Measurements from ENCODE around the gene NFATC1.

NFATC1 gene

GRCh38 chr18:79403723-79404566 lies 8.2 kb downstream of the NFATC1 start:
- Histone ChIP-seq H3K27me3 (ENCODE audit: low read depth, low read length) (no peaks in the 10 kb centered on the region), H3K4me3 (ENCODE audit: low read length) (no peak overlapping the region), H3K9me3 (ENCODE audit: insufficient read depth, low read length) (no peaks in the 10 kb centered on the region), H3K36me3 (replicated peaks; ENCODE audit: low read depth, low read length) (peaks cover 31% of the 10 kb centered on the region), H3K9ac (ENCODE audit: low read length) (no peak overlapping the region), H3K79me2 (ENCODE audit: low read length) (peaks cover 91% of the 10 kb centered on the region), H4K20me1 (ENCODE audit: insufficient read depth, low read length) (peaks cover 59% of the 10 kb centered on the region), H2AFZ (ENCODE audit: low read depth, low read length) (no peak overlapping the region), H3K4me2 (ENCODE audit: low read length) (no peak overlapping the region), H3K4me1 (ENCODE audit: low read length) (peaks cover 24% of the 10 kb centered on the region), H3K27ac (ENCODE audit: low read length) (no peak overlapping the region)
- TF ChIP-seq CTCF (IDR thresholded peaks at IDR 0.05; ENCODE audit: low read depth, low read length) (no peak), EZH2phosphoT487 (IDR thresholded peaks at IDR 0.05; ENCODE audit: low read depth) (no peak)

- peaks cover 90% of the 10 kb centered on the region for H3K79me2 ChIP-seq (ENCODE audit: low read length)
- TF ChIP-seq CTCF (IDR thresholded peaks at IDR 0.05; ENCODE audit: low read depth, low read length) (no peak), EZH2phosphoT487 (IDR thresholded peaks at IDR 0.05; ENCODE audit: low read depth) (no peak)
- no peaks in the 10 kb centered on the region for H3K27me3 ChIP-seq (ENCODE audit: low read depth, low read length)
- H3K9me3 ChIP-seq (ENCODE audit: insufficient read depth, low read length): no peaks in the 10 kb centered on the region
- H2AFZ ChIP-seq (ENCODE audit: low read depth, low read length): no peak overlapping the region
- H3K4me1 ChIP-seq (ENCODE audit: low read length): peaks cover 24% of the 10 kb centered on the region
- H3K4me3 ChIP-seq (ENCODE audit: low read length): no peak overlapping the region
- no peak overlapping the region for H3K4me2 ChIP-seq (ENCODE audit: low read length)
- H3K36me3 ChIP-seq (replicated peaks; ENCODE audit: low read depth, low read length): peaks cover 28% of the 10 kb centered on the region
- H4K20me1 ChIP-seq (ENCODE audit: insufficient read depth, low read length): peaks cover 64% of the 10 kb centered on the region
- no peak overlapping the region for H3K27ac ChIP-seq (ENCODE audit: low read length)
- H3K9ac ChIP-seq (ENCODE audit: low read length): no peak overlapping the region
Observed at GRCh38 chr18:79404567-79404910, 8.8 kb downstream of the NFATC1 start.

GRCh38 chr18:79405019-79405780 lies 9.5 kb downstream of the NFATC1 start:
- peak overlapping the region; percentile 75 for H3K4me2 ChIP-seq (ENCODE audit: low read length)
- peaks cover 21% of the 10 kb centered on the region for H3K4me1 ChIP-seq (ENCODE audit: low read length)
- H3K79me2 ChIP-seq (ENCODE audit: low read length): peaks cover 94% of the 10 kb centered on the region

More at GRCh38 chr18:79405019-79405780, 9.5 kb downstream of the NFATC1 start:
- Histone ChIP-seq H3K27me3 (ENCODE audit: low read depth, low read length) (no peaks in the 10 kb centered on the region), H3K27ac (ENCODE audit: low read length) (peak overlapping the region; percentile 58), H3K4me3 (ENCODE audit: low read length) (peak overlapping the region; percentile 69), H3K36me3 (replicated peaks; ENCODE audit: low read depth, low read length) (peaks cover 27% of the 10 kb centered on the region), H3K9ac (ENCODE audit: low read length) (peak overlapping the region; percentile 54), H2AFZ (ENCODE audit: low read depth, low read length) (peak overlapping the region; percentile 1; the same call in 1 of the 2 replicates), H4K20me1 (ENCODE audit: insufficient read depth, low read length) (peaks cover 70% of the 10 kb centered on the region), H3K9me3 (ENCODE audit: insufficient read depth, low read length) (no peaks in the 10 kb centered on the region)
- TF ChIP-seq EZH2phosphoT487 (IDR thresholded peaks at IDR 0.05; ENCODE audit: low read depth) (no peak), CTCF (IDR thresholded peaks at IDR 0.05; ENCODE audit: low read depth, low read length) (0 out of 2 replicates have a peak, but pooled peaks have one; percentile 4)

All from OCI-LY3 (cell line).